Umbilical cord (tissue), 2 donors: ENCODE measurements around the gene ANXA3. TPM values are rescaled to one million over a fixed set of nuclear protein-coding genes. Genes with fewer than 3 reads are reported as not detected.
"Not testable (repeated sequence)": the region's sequence is repeated elsewhere in the genome, so short reads cannot be mapped to it uniquely, and the experiment has no call there.

Experiments used
- DNase-seq: peaks from one replicate; pipeline ENCODE4 v3.0.0-alpha.2; 2015; ENCODE audit warnings: low spot score
- total RNA-seq: library from RNA; depleted of rRNA; stranded (reverse); fragments of >200 nt; gene quantifications from one replicate; pipeline ENCODE4 v1.2.3, GENCODE V29; 2014; ENCODE audit warnings: low replicate concordance; ENCODE audit not compliant: insufficient read depth

ANXA3 gene
- total RNA-seq, 1 donor from 2014 or later, result 47.9 TPM

DNA sequence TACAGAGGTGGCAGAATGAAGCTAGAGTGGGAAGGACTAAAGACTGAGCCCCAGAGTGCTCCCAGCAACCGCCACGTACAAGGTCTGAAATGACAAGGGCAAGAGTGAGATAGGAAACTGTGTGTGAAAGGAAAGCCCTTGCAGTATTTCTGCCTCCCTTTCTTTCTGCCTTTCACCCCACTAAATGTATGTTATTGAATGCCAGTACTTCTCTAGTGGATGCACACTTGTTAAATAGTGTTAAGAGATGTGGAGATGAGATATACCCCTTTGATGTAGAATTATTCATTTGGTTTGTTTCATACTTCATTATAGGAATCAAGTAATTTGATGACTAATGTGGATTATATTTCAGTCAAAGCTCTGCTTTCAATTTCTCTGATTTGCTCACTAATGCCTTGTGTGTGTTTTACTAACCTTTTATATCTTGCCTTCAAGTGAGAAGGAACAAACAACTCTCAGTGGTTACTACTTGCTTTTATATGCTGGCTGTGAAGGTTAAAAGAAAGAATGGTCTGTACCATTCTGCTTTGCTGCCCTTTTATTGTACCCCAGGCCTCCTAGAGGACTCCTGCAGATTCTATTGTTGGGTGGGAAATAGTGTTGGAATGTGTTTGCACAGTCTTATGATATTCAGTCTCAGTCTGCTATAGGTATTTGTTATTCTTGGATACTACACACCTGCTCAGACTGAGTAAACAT, 8.0 kb upstream of the ANXA3 start:
- no peak for DNase-seq

GRCh38 chr4:78544678-78545077, 6.9 kb upstream of the ANXA3 start:
- peak; percentile 50 for DNase-seq

DNA sequence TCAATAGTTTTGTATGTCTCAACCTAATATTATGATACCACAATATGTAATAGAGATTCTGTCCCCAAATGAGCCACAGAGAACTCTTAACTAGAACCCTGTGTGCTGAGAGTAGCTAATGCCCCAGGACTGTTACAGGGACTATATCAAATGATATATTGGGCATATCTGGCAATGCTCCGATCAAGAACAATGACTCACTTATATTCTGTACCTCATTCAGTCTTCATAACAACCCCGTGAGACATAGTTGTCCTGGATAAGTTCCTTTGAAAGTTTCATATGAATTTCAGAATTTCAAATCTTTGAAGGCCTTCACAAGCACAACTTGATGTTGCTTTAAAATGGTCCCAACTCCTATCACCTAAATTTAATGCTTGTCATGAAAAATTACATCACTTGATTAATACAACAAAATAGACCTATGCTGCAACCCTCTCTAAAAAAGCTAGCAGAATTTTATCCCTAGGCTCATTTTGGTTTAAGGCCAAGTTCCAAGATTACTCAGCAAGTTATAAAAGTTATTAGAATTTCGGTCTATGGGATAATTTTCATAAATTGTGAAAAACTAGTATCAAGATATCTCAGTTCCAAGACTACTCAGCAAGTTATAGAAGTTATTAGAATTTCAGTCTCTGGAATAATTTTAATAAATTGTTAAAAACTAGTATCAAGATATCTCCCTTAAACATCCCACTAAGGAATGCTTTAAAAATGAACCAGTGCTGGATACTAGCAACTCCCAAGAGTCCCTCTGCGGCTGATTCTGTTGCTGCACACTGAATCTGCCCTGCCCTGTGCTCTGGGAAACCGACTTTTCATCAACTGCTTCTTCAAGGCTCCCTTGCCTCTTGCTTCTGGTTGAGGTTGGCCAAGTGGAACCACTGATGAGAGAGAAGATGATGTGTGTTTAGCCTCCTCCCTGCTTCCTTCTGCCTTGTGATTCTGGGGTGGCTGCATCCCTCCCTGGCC, 6.0 kb upstream of the ANXA3 start:
- peak; percentile 46 for DNase-seq

DNA sequence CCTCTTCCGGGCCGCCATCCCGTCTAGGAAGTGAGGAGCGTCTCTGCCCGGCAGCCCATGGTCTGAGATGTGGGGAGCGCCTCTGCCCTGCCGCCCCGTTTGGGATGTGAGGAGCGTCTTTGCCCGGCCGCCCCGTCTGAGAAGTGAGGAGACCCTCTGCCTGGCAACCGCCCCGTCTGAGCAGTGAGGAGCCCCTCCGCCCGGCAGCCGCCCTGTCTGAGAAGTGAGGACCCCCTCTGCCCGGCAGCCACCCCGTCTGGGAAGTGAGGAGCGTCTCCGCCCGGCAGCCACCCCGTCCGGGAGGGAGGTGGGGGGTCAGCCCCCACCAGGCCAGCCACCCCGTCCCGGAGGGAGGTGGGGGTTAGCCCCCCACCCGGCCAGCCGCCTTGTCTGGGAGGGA, 3.7 kb upstream of the ANXA3 start:
- not testable (repeated sequence) for DNase-seq

DNA sequence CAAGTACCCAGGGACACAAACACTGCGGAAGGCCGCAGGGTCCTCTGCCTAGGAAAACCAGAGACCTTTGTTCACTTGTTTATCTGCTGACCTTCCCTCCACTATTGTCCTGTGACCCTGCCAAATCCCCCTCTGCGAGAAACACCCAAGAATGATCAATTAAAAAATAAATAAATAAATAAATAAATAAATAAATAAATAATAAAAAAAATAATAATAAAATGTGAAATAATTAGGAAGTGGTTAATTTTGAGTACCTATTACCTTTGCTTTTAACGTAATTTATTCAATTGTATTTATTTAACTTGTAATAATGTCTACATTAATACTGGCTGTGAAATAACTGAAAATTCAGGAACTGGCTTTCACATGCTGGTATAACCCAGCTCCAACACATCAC, 2.7 kb upstream of the ANXA3 start:
- not testable (repeated sequence) for DNase-seq

DNA sequence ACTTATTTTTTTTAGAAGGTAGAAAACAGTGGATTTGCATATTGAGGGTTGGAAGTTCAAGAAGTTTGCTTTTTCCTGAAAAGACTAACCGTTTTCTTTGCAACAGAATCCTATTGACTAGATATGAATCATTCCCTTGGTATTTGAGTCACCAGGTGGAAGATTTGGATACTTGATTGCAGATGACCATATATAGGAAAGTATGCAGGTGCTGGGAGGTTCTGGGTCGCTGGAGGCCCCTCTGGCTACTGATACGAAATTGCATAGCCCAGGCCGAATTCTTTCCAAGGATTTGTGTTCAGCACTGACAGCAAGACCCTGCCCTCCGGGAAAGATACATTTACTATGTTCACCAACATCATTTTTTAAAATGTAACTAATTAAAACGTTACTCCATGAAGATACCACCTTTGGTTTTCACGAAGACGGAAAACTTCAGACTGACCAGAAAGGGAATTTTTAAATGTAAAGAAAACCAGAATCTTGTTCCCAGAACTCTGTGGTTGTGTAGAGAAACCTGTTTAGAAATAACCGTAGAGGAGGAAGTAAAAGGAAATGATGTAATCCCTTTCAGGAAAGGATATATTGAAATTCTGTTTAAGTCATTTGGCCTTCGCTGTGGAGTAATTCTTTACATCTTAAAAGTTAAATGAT, 946 bp downstream of the ANXA3 start:
- DNase-seq, result peak; percentile 47

- no peak for DNase-seq
These were observed 1.4 kb downstream of the ANXA3 start for GRCh38 chr4:78553043-78553396.

DNA sequence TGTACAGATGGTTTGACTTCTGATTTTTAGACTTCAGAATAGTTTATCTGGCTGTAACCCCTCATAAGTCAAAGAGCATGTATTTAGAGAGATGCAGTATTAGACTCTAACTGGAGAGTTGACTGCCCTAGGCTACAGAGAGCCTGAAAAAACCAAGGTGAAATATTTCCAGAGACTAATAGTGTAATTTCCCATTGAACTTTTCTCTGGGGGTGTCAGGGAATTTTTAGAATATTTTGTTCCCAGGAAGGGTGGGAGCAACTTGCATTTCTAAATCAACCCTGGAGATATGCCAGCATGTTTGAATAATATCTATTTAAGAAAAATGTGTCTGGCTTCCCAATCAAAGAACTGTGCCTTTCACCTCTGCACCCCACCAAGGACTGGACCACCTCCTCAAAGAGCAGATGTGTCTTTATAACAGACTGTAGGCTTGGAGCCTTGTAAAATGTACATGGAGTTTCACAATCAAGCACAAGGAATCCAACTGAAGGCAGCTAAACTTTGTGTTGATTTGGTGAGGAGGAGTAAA, 2.0 kb downstream of the ANXA3 start:
- no peak for DNase-seq

- DNase-seq, result no peak
These were observed 5.1 kb downstream of the ANXA3 start for GRCh38 chr4:78556665-78557064.

- no peak for DNase-seq
These were observed 6.3 kb downstream of the ANXA3 start for GRCh38 chr4:78557841-78558240.

- DNase-seq, result no peak
These were observed 6.8 kb downstream of the ANXA3 start for GRCh38 chr4:78558410-78558809.

- peak; percentile 95 for DNase-seq
These were observed 8.9 kb downstream of the ANXA3 start for GRCh38 chr4:78560296-78560963.

GRCh38 chr4:78561677-78562076, 10.1 kb downstream of the ANXA3 start:
- peak; percentile 70 for DNase-seq

GRCh38 chr4:78562687-78563086, 11.1 kb downstream of the ANXA3 start:
- DNase-seq, result peak; percentile 50

DNA sequence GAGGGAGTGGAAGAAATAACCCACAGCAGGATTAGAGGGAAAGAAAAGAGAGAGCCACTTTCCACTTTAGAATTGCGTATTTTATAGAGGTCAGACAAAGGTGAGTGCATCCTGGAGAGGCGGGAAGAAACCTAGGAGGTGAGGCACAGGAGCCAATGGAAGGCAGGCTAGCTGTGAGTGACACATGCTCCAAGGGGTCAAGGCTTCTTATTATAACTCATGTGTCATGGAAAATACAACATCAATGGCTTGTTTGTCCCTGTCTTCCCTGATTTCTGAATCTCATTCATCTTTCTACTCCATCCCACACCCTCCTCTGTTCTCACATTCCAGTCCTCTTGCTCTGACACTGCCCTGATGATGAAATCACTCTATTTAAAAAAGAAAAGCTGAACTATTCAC, 14.4 kb downstream of the ANXA3 start:
- DNase-seq, result peak; percentile 64

GRCh38 chr4:78566834-78567499, 15.4 kb downstream of the ANXA3 start:
- DNase-seq, result peak; percentile 34

- peak; percentile 10 for DNase-seq
These were observed 16.0 kb downstream of the ANXA3 start for GRCh38 chr4:78567500-78568060.

DNA sequence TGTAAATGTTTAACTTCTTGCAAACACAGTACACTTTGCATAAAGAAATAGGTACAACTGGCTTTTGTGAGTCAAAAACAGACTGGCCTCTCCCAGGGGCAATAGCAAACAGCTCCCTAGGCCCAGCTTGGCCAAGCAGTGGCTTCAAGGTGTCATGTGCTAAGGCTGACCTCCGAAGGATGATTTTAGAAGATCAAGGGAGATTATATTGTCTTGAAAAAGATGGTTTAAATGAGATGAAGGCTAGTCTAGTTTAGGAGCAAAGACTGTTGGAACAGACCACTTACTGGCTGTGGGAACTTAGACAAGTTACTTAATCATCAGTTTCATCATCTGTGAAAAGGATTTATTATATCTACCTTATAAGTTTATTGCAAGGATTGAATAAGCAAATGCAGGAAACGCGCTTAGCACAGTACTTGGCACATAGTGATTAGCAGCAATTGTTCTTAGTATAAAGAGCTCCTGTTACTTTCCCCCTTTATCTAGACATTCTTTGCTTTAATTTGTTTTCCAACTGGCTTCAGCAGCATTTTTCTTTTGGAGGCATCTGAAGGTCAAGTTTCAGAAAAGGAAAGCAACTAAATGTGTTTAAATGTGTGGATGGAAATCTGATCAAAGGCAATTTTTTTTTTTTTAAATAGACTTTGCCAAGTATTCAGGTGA, 17.2 kb downstream of the ANXA3 start:
- no peak for DNase-seq

GRCh38 chr4:78569306-78569821, 17.8 kb downstream of the ANXA3 start:
- peak; percentile 92 for DNase-seq

DNA sequence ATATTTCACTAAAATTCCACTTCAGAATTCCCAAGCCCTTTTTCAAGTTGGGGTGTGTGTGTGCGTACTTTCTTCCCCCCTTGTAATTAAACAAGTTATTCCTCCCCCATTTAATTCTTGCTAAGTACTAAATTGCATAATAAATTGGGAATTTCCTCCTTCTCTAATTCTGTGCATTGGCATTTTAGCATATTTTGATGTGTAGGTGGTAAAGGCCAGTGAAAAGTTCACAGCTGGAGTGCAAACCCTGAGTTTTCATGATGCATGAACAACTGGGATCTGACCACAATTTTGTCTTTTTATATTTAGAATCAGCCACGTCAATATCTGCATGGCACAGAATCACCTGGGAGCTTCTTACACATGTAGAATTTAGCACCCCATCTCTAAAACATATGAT, 18.5 kb downstream of the ANXA3 start:
- DNase-seq, result no peak
